ENCODE measurements around the gene KBTBD12.

The KBTBD12 gene

DNA sequence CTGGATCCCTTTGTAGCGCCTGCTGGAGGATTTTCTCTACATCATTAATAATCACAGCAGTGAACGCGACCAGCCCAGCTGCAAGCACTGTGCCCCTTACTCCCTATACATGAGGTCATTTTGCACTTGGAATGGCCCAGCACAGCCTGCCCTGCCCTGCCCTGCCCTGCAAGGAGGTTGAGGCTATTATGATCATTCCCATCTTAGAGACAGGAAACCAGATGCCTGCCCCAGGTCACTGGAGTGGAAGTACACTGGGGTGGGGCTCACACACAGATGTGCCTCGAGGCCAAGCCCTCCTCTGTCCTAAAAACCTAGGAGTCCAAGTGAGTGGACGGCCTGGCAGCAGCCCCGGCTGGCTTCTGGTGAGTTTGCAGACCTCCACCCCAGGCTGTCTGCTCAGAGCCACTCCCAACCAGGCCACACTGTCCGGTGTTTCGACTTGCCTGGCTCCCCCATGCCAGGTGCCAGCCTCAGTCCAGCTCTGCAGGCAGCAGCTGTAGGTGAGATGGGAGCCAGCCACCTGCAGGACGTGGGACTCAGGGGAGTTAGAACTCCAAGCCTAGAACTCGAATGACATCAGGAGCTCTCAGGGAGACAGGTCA lies 106.8 kb downstream of the KBTBD12 start:
- DNase-seq: no peak

DNA sequence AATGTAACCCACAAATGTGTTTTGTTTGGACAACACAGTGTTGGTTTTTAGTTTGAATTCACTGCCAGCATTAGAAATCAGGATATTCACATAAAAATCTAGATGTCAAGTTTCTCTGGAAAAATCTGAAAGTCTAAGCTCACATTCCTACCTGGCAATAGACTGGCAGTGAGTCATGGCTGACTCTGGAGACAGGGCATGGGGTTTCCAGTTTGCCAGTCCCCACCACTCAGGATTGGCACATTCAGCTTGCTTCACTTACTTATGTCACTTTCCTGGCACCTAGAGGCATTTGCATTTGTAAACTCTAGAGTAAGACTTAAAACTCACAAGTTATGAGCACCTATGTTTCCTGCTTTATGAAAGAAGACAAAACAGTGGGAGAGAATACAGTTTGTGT lies 118.1 kb downstream of the KBTBD12 start:
- DNase-seq: no peak

DNA sequence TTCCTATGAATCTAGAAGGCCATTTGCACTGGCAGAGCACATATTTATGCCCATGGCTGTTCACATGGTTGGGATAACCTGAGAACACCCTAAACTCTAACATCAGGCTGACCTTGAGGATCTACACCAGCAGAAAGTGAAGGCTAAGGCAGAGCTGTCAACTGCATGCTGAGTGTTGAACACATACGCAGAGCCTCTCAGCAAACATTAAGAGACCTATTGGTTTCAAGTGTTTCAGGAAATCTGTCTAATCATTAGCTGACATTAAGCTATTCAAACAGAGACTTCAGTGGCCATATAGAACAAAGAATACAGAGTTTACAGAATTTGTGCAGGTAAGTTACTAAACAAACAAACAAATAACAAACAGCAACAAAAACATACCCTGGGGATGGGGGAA lies 121.1 kb downstream of the KBTBD12 start:
- no peak for DNase-seq

Data from NCI-H1092 treated with DMSO at 0.1 percent for 48 hours (cell line).